HL-60 (cell line): ENCODE data around the gene FAM209B.

ENCODE experiments used
- DNase-seq, 2 experiments: peaks; one replicate each; pipeline ENCODE4 v3.0.0-alpha.2; 2010 to 2020; ENCODE audit warnings: low read depth in 1 of 2, low spot score in 1 of 2
- H3K27ac ChIP-seq: fragments of 250-450 bp; sonication (Bioruptor Pico); replicated peaks from 2 replicates; pipeline ENCODE4 v1.5.1; 2020; ENCODE audit warnings: mild to moderate bottlenecking, moderate library complexity
- H3K27me3 ChIP-seq: fragments of 250-450 bp; sonication (Bioruptor Pico); 2 replicates; pipeline ENCODE4 v1.5.1; 2021; ENCODE audit warnings: mild to moderate bottlenecking, moderate library complexity; ENCODE audit not compliant: insufficient read depth, poor library complexity, severe bottlenecking
- H3K4me3 ChIP-seq: replicated peaks from 2 replicates; pipeline ENCODE4 v1.5.1; 2011; ENCODE audit warnings: mild to moderate bottlenecking, control low read depth, low read length; ENCODE audit not compliant: insufficient read depth
- GABPA ChIP-seq: IDR thresholded peaks from 2 replicates; pipeline ENCODE4 v1.6.1; 2012; ENCODE audit warnings: low read depth
- POLR2AphosphoS5 ChIP-seq: IDR thresholded peaks from 2 replicates; pipeline ENCODE4 v1.6.1; 2012; ENCODE audit warnings: low read depth
- SPI1 ChIP-seq: IDR thresholded peaks from 2 replicates; pipeline ENCODE4 v1.6.1; 2012; ENCODE audit warnings: low read depth, mild to moderate bottlenecking, borderline replicate concordance
- TF ChIP-seq, protein P1 (sequence below): IDR thresholded peaks from 2 replicates; pipeline ENCODE4 v1.6.1; 2012; ENCODE audit warnings: low read depth; ENCODE audit not compliant: insufficient replicate concordance
- TF ChIP-seq, protein P2 (sequence below): IDR thresholded peaks from one replicate; pipeline ENCODE4 v1.5.1; 2011; ENCODE audit warnings: low read length, control low read depth, inconsistent platforms; ENCODE audit not compliant: insufficient read depth

Gene FAM209B

DNA sequence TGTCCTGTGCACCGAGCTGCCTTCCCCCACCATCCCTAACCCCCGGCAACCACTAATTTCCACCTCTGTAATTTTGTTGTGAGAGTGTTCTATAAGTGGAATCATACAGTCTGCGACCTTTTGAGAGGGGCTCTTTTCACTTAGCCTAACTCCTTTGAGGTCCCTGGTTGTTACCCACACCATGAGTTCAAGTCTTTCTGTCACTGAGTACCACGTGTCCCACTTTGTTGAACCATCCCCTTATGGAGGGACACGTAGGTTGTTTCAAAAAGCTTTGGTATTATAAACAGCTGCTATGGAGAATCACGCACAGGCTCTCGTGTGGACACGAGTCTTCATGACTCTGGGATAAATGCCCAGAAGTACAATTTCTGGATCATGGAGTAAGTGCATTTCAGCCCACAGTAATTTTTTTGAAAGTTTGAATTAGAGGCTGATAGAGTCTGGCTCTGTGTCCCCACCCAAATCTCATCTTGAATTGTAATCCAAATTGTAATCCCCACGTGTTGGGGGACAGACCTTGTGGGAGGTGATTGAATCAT lies 9.5 kb downstream of the FAM209B start:
- no peaks in the 10 kb centered on the region for H3K27me3 ChIP-seq
- H3K4me3 ChIP-seq, result no peak overlapping the region
- TF ChIP-seq GABPA (no peak), POLR2AphosphoS5 (no peak), SPI1 (no peak)
- TF ChIP-seq, protein P1, sequence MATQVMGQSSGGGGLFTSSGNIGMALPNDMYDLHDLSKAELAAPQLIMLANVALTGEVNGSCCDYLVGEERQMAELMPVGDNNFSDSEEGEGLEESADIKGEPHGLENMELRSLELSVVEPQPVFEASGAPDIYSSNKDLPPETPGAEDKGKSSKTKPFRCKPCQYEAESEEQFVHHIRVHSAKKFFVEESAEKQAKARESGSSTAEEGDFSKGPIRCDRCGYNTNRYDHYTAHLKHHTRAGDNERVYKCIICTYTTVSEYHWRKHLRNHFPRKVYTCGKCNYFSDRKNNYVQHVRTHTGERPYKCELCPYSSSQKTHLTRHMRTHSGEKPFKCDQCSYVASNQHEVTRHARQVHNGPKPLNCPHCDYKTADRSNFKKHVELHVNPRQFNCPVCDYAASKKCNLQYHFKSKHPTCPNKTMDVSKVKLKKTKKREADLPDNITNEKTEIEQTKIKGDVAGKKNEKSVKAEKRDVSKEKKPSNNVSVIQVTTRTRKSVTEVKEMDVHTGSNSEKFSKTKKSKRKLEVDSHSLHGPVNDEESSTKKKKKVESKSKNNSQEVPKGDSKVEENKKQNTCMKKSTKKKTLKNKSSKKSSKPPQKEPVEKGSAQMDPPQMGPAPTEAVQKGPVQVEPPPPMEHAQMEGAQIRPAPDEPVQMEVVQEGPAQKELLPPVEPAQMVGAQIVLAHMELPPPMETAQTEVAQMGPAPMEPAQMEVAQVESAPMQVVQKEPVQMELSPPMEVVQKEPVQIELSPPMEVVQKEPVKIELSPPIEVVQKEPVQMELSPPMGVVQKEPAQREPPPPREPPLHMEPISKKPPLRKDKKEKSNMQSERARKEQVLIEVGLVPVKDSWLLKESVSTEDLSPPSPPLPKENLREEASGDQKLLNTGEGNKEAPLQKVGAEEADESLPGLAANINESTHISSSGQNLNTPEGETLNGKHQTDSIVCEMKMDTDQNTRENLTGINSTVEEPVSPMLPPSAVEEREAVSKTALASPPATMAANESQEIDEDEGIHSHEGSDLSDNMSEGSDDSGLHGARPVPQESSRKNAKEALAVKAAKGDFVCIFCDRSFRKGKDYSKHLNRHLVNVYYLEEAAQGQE, result no peak
- TF ChIP-seq, protein P2, sequence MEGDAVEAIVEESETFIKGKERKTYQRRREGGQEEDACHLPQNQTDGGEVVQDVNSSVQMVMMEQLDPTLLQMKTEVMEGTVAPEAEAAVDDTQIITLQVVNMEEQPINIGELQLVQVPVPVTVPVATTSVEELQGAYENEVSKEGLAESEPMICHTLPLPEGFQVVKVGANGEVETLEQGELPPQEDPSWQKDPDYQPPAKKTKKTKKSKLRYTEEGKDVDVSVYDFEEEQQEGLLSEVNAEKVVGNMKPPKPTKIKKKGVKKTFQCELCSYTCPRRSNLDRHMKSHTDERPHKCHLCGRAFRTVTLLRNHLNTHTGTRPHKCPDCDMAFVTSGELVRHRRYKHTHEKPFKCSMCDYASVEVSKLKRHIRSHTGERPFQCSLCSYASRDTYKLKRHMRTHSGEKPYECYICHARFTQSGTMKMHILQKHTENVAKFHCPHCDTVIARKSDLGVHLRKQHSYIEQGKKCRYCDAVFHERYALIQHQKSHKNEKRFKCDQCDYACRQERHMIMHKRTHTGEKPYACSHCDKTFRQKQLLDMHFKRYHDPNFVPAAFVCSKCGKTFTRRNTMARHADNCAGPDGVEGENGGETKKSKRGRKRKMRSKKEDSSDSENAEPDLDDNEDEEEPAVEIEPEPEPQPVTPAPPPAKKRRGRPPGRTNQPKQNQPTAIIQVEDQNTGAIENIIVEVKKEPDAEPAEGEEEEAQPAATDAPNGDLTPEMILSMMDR, result no peak
- no peak overlapping the region for H3K27ac ChIP-seq
- DNase-seq, result no peak

DNA sequence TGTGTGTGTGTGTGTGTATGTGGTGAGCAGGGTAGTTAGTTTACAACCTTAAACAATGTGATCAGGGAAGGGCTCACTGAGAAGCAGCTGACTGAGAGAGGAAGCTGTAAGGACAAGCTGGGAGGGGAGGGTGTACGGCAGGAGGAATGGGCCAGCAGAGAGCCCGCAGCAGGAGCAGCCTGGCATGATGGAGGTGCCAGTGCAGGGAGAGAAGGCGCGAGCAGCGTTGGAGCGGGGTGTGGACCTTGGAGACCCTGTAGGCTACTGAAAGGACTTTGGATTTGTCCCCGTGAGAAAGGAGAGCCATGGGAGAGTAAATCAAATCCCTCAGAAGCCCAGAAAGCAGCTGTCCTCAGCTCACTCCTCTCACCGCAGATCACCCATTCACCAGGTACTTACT lies 18.5 kb downstream of the FAM209B start:
- no peak overlapping the region for H3K4me3 ChIP-seq
- no peak for DNase-seq
- H3K27ac ChIP-seq, result no peak overlapping the region
- TF ChIP-seq, protein P1, result no peak
- TF ChIP-seq GABPA (no peak), SPI1 (no peak), POLR2AphosphoS5 (no peak)
- TF ChIP-seq, protein P2, result no peak
- no peaks in the 10 kb centered on the region for H3K27me3 ChIP-seq

DNA sequence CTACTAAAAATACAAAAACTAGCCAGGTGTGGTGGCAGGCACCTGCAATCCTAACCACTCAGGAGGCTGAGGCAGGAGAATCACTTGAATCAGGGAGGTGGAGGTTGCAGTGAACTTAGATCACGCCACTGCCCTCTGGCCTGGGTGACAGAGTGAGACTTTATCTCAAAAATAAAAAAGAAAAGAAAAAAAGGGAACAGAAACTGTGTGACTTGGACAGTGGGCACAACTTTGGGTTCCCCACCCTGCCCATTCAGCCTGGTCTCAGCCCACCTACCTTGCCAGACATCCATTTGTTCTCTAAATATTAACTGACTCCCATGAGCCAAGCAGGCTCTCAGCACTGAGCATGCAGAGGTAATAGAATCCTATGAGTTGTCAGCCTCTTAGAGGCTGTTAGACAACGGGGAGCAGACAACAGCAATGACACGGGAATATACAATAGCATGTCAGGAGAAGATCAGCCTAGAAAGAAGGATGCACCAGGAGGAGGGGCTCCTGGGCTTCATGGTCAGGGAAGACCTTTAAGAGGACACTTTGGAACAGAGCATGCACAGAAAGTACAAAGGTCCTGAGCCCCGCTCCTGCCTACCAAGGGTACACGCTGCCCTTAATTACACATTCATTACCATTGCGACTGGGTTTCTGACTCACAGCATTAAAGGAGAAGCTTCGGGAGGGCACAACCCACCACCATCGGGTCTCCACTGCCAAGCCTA lies 20.0 kb downstream of the FAM209B start:
- no peak overlapping the region for H3K4me3 ChIP-seq
- TF ChIP-seq SPI1 (no peak), GABPA (no peak), POLR2AphosphoS5 (no peak)
- TF ChIP-seq, protein P2, result no peak
- TF ChIP-seq, protein P1, result no peak
- DNase-seq, result no peak
- H3K27ac ChIP-seq, result no peak overlapping the region
- H3K27me3 ChIP-seq, result no peaks in the 10 kb centered on the region
